DND-41 (cell line): ENCODE measurements around the gene NCOA5.
A peak's percentile ranks its signal among the peaks of the same experiment; 100 is the strongest.
"Not testable (repeated sequence)": the region's sequence is repeated elsewhere in the genome, so short reads cannot be mapped to it uniquely, and the experiment has no call there.

Experiments used
- ATAC-seq: fragments of 200-7000 bp; cut with Tn5 transposase; 3 replicates; pipeline ENCODE4 v1.9.1; 2021; ENCODE audit warnings: low read depth; ENCODE audit not compliant: insufficient read depth
- DNase-seq: peaks from one replicate; pipeline ENCODE4 v3.0.0-alpha.2; 2020
- H2AFZ ChIP-seq: 2 replicates; pipeline ENCODE4 v1.6.0; 2012; ENCODE audit warnings: low read depth, low read length
- H3K27ac ChIP-seq: 2 replicates; pipeline ENCODE4 v1.5.1; 2012; ENCODE audit warnings: low read length, inconsistent platforms
- H3K27me3 ChIP-seq: fragments of 200-600 bp; sonication (generic); 2 replicates; pipeline ENCODE4 v1.6.0; 2012; ENCODE audit warnings: low read length, mild to moderate bottlenecking, inconsistent platforms; ENCODE audit not compliant: insufficient read depth, poor library complexity
- H3K36me3 ChIP-seq: 2 replicates; pipeline ENCODE4 v1.5.1; 2012; ENCODE audit warnings: low read length, inconsistent platforms; ENCODE audit not compliant: insufficient read depth
- H3K4me1 ChIP-seq: 2 replicates; pipeline ENCODE4 v1.5.1; 2012; ENCODE audit warnings: mild to moderate bottlenecking, low read length; ENCODE audit not compliant: insufficient read depth
- H3K4me2 ChIP-seq: 2 replicates; pipeline ENCODE4 v1.6.0; 2012; ENCODE audit warnings: mild to moderate bottlenecking, moderate library complexity, low read length, inconsistent platforms; ENCODE audit not compliant: insufficient read depth
- H3K4me3 ChIP-seq, 2 experiments: fragments of 200-600 bp in 1 of 2; shearing (Covaris generic) in 1 of 2; 2 replicates each; pipeline ENCODE4 v1.5.1; 2012 to 2016; ENCODE audit warnings: inconsistent platforms in 2 of 2, low read length in 2 of 2, mild to moderate bottlenecking in 2 of 2, low read depth in 1 of 2, moderate library complexity in 1 of 2
- H3K79me2 ChIP-seq: 2 replicates; pipeline ENCODE4 v1.6.0; 2012; ENCODE audit warnings: low read length, inconsistent platforms; ENCODE audit not compliant: insufficient read depth
- H3K9ac ChIP-seq: 2 replicates; pipeline ENCODE4 v1.6.0; 2012; ENCODE audit warnings: low read depth, mild to moderate bottlenecking, inconsistent platforms, low read length, moderate library complexity
- H3K9me3 ChIP-seq: 2 replicates; pipeline ENCODE4 v1.5.1; 2012; ENCODE audit warnings: low read length, moderate library complexity, mild to moderate bottlenecking, inconsistent platforms; ENCODE audit not compliant: insufficient read depth, severe bottlenecking
- H4K20me1 ChIP-seq: 2 replicates; pipeline ENCODE4 v1.6.0; 2012; ENCODE audit warnings: low read length; ENCODE audit not compliant: insufficient read depth
- EZH2 ChIP-seq: IDR thresholded peaks from 3 replicates; pipeline ENCODE4 v1.6.1; 2012; ENCODE audit warnings: borderline replicate concordance, low read depth, mild to moderate bottlenecking, moderate library complexity, low read length, inconsistent platforms; ENCODE audit not compliant: severe bottlenecking
- TF ChIP-seq, protein P1 (sequence below): IDR thresholded peaks from 2 replicates; pipeline ENCODE4 v1.5.1; 2012; ENCODE audit warnings: borderline replicate concordance, low read length, moderate library complexity, mild to moderate bottlenecking; ENCODE audit not compliant: poor library complexity, severe bottlenecking; ENCODE audit errors: extremely low read depth

Gene NCOA5

DNA sequence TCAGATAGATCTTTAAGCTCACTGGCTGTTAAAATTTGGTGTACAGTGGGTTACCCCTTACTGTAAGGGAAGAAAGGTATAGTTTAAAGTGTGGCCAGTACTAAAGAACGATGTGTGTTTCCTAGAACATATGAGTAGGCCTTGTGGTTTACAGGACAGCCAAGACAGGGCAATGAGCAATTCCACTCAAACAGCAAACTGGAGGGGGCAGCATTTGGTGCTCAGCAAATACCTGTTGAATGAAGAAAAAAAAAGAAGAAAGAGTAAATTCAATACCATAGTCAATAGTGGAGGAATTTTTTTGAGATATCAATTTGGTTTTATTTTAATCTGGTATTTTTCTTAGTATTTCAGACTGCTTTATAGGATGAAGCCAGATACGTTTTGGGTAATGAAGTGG, 3.8 kb upstream of the NCOA5 start:
- Histone ChIP-seq H3K27ac (no peak overlapping the region), H3K4me3 (no peak overlapping the region), H3K79me2 (peaks cover 12% of the 10 kb centered on the region), H3K9me3 (no peaks in the 10 kb centered on the region), H3K27me3 (no peaks in the 10 kb centered on the region), H2AFZ (no peak overlapping the region), H3K4me1 (peaks cover 11% of the 10 kb centered on the region), H3K9ac (no peak overlapping the region), H3K36me3 (no peaks in the 10 kb centered on the region; the same call in 1 of the 2 replicates), H3K4me2 (no peak overlapping the region), H4K20me1 (peaks cover 8% of the 10 kb centered on the region)
- no peak for TF ChIP-seq EZH2
- TF ChIP-seq, protein P1, sequence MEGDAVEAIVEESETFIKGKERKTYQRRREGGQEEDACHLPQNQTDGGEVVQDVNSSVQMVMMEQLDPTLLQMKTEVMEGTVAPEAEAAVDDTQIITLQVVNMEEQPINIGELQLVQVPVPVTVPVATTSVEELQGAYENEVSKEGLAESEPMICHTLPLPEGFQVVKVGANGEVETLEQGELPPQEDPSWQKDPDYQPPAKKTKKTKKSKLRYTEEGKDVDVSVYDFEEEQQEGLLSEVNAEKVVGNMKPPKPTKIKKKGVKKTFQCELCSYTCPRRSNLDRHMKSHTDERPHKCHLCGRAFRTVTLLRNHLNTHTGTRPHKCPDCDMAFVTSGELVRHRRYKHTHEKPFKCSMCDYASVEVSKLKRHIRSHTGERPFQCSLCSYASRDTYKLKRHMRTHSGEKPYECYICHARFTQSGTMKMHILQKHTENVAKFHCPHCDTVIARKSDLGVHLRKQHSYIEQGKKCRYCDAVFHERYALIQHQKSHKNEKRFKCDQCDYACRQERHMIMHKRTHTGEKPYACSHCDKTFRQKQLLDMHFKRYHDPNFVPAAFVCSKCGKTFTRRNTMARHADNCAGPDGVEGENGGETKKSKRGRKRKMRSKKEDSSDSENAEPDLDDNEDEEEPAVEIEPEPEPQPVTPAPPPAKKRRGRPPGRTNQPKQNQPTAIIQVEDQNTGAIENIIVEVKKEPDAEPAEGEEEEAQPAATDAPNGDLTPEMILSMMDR, result no peak
- no peak for ATAC-seq
- DNase-seq, result no peak

DNA sequence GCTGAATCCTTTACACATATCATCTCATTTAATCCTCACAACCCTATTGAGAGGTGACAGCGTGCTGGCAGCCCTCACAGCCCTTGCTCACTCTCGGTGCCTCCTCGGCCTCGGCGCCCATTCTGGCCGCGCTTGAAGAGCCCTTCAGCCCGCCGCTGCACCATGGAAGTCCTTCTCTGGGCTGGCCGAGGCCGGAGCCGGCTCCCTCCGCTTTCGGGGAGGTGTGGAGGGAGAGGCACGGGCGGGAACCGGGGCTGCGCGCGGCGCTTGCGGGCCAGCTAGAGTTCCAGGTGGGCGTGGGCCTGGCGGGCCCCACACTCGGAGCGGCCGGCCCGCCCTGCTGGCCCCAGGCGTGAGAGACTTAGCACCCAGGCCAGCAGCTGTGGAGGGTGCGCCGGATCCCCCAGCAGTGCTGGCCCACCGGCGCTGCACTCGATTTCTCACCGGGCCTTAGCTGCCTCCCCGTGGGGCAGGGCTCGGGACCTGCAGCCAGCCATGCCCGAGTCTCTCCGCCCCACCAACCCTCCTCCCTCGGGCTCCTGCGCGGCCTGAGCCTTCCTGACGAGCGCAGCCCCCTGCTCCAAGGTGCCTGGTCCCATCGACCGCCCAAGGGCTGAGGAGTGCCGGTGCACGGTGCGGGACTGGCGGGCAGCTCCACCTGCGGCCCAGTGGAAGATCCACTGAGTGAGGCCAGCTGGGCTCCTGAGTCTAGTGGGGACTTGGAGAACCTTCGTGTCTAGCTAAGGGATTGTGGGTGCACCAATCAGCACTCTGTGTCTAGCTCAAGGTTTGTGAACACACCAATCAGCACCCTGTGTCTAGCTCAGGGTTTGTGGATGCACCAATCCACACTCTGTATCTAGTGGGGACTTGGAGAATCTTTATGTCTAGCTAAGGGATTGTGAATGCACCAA, 2.1 kb upstream of the NCOA5 start:
- H3K4me3 ChIP-seq, H3K9ac ChIP-seq, H2AFZ ChIP-seq, H3K36me3 ChIP-seq, H3K27ac ChIP-seq, H3K4me2 ChIP-seq, ATAC-seq, H3K27me3 ChIP-seq, DNase-seq, H3K9me3 ChIP-seq: not testable (repeated sequence)
- H4K20me1 ChIP-seq, result peaks cover 24% of the 10 kb centered on the region
- H3K4me1 ChIP-seq, result peaks cover 27% of the 10 kb centered on the region
- peaks cover 28% of the 10 kb centered on the region for H3K79me2 ChIP-seq

DNA sequence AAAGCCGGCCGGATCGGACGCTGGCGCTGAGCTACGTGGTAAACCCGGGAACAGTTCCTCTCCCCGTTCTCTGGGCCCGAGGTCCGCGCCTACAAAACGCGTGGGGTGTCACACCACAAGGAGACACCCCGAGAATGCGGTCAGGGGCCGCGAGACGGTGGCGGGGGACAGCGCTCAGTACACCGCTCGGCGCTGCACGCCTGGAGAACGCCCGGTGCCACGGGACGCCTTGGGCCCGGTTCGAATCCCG, 670 bp downstream of the NCOA5 start:
- Histone ChIP-seq H3K4me2 (peak overlapping the region; percentile 87), H4K20me1 (peaks cover 52% of the 10 kb centered on the region), H3K4me1 (peaks cover 48% of the 10 kb centered on the region), H3K9ac (peak overlapping the region; percentile 99), H3K79me2 (peaks cover 56% of the 10 kb centered on the region), H2AFZ (peak overlapping the region; percentile 84), H3K27me3 (no peaks in the 10 kb centered on the region), H3K9me3 (no peaks in the 10 kb centered on the region), H3K27ac (peak overlapping the region; percentile 99), H3K36me3 (peaks cover 18% of the 10 kb centered on the region), H3K4me3 (peak overlapping the region; percentile 83 to 97)
- ATAC-seq, result peak; percentile 50
- TF ChIP-seq, protein P1, result no peak
- TF ChIP-seq EZH2, result no peak
- DNase-seq, result no peak

DNA sequence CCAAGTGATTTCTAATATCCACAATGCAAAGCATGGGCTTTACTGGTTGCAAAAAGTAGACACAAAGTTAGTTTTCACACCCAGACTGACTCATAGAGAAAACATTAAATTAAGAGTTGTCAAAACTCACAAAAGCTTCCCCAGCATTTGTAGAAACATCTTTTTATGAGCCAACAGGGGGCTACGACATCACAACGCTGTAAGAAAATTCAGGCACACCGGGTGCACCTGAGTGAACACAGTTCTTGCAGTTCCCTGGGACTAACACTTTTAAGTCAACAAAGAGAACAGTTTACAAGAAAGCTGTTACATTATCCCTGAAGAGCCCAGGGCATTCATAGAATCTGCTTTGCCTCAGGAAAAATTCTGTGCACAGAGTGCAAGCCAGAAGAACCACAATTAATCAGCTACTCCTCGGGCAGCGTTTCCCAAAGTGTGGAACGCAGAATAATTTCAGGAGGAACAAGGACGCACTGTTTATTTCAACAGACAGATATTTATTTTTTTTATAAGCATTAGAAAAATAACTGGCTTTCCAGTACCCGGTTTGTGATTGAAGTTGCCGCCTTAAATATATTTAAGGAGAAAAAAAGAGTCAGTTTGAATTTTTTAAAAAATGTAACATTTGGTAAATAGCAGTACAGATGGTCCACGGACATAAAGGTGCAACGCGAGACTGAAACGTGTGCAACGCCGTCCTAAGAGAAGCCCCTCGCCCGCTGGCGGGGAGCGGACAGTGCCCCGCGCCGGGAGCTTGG, 1.2 kb downstream of the NCOA5 start:
- Histone ChIP-seq H4K20me1 (peaks cover 56% of the 10 kb centered on the region), H3K27me3 (no peaks in the 10 kb centered on the region), H2AFZ (peak overlapping the region; percentile 84), H3K9me3 (no peaks in the 10 kb centered on the region), H3K9ac (peak overlapping the region; percentile 99), H3K27ac (peak overlapping the region; percentile 99), H3K4me1 (peaks cover 48% of the 10 kb centered on the region), H3K36me3 (peaks cover 18% of the 10 kb centered on the region), H3K4me2 (peak overlapping the region; percentile 87), H3K4me3 (peak overlapping the region; percentile 83 to 97), H3K79me2 (peaks cover 61% of the 10 kb centered on the region)
- peak; percentile 10; the same call in 1 of the 3 replicates for ATAC-seq
- peak; percentile 22 for DNase-seq
- no peak for TF ChIP-seq EZH2
- TF ChIP-seq, protein P1, result no peak
